GM19467 (cell line): Measurements from ENCODE around the gene PRR7.

Source experiments
- ATAC-seq: cut with Tn5 transposase; IDR thresholded peaks from one replicate; pipeline ENCODE4 v1.9.1; 2021; ENCODE audit warnings: mild to moderate bottlenecking, moderate library complexity; ENCODE audit not compliant: unreplicated experiment

The PRR7 gene

GRCh38 chr5:177468685-177469628 is 22.3 kb downstream of the PRR7 start:
- no peak for ATAC-seq

DNA sequence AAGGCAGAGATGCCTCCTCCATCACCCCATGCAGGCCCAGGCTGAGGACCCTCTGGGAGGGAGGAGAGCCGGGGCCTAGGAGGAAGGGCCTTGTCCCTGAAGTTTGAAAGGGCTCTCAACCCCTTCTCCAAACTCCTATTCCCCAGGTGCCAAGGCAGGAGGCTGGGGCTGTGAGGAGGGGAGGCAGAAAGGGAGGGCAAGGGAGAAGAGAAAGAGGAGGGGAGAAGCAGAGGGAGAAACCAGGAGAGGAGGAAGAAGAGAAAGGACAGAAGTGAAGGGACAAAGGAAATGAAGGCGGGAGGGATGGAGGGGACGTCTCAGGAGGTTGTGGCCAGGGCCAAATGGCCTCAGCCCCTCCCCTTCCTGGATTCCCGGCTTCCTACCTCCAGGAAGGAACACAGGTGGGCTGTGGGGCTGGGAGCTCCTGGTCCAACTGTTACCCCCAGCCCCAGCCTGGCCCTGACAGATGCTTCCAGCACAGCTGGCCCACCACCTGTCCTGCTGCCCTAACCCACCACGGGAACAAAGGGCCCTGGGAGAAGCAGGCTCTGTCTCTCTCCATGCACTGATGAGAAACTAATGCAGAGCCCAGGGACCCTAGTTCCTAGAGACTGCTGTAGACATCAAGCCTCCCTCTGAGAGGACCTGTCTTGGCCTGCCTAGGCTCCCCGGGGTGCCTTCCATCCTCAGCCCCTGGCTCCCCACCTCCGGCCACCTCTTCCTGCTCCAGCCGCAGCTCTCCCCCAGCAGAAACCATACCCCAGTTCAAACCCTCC is 23.3 kb downstream of the PRR7 start:
- no peak for ATAC-seq

DNA sequence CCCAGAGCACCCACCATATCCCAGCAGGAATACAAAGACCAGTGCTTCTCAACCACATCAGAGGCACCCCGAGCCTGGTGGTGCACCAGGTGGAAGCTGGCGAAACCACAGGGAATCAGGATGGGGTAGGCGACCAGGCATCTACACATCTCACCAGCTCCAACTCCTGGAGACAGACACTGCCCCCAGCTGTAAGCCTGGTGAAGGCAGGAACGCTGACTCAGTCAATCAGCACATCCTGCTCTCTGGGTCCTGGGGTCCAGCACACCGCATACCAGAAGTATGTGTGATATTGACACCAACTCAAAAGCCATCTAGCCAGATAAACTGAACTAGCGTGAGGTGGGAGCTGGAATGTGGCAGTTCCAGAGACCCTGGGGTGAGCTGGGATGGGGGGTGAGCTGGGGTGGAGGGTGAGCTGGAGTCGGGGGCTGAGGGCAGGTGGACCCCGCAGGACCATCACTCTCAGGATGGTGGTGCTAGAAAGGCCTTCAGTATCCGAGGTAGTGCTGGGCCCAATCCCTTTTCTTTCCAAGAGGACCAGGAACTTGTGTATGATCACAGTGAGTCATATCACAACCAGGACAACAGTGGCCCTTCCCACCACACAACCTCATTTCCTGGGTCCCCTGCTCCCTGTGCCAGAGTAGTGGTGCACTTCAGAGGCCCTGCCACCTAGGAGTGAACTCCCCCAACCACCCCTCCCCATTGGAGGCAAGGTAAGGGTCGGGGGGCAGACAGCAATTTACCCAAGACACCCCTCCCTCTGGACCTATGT is 24.3 kb downstream of the PRR7 start:
- no peak for ATAC-seq

- no peak for ATAC-seq
Measured at GRCh38 chr5:177471610-177472356, 25.2 kb downstream of the PRR7 start.

GRCh38 chr5:177472460-177473442 is 26.1 kb downstream of the PRR7 start:
- no peak for ATAC-seq

DNA sequence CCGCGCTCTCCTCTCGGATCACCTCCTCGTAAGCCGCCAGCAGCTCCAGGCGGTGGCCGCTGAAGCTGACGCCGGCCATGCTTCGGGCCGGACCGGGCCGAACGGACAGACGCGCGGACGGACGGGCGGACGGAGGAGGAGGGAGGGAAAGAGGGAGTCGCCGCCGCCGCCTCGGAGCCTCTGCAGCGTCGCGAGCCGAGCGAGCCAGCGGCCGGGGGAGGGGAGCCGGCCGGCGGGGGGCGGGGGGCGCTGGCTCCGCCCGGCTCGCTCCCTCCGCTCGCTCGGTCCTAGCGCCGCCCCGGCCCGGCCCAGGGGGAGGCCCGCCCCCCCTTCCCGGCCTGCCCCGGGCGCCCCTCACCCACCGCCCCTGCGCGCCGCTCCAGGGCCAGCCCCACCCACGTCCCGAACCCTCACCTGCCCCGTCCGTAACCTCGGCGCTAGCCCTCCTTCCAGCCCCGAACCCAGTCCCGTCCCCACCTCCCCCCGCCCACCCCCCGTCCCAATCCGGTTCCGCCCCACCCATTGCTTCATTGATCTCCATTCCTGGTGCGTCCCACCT is 26.9 kb downstream of the PRR7 start, which contains the start of gene DBN1:
TSS of gene DBN1 (minus strand) at position 192 of the 559 bp plus-strand sequence. CDS start at position 79, 113 bp downstream.
- no peak for ATAC-seq

DNA sequence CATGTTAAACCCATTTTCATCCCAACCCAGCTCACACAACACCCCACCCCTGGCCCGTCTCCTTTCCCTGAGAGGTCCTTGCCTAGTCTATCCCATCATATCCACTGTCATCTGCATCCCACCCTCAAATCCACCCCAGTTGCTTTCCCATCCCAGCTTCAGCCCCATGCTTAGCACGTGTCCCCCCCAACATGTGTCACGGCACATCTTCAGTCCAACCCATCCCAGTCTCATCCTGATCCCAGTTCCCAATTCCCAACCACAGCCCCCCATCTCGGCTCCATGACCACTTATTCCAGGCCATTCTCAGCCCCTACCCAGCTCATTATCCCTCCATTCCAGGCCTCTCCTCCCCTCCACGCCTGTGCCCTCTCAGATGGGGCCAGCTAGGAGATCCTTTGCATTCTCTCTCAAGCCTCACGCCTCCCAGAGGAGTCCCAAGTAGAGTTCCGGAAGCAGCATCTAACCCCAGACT is 27.4 kb downstream of the PRR7 start:
- ATAC-seq = no peak

DNA sequence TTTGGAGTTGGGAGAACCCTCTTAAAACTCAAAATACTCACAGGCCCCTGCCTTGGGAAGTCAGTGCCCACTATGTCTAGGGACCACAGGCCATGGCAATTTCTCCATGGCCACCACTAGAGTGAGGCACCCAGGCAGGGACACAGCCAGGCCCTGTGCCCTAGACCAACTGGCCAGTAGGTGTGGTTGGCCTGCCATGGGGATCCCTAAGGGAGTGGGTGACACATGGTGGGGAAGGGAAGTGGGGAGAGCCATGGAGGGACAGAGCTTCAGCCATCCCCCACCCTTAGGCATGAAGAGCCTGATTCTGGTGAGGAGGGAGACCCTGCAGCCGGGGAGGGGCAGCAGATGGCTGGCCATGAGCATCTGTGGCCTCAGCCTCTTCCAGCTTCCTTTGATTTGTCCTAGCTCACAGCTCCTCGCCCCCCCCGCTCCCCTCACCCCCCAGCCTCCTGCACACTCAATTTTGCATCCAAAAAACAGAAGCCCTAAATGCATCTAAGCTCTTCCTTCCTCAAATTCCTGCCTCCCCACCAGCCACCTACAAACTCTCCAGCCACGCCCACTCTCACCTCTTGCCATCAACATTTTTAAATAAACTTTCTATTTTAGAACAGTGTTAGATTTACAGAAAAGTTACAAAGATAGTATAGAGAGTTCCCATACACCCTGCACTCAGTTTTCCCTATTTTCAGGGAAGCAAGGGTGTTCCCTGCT is 28.4 kb downstream of the PRR7 start:
- no peak for ATAC-seq

DNA sequence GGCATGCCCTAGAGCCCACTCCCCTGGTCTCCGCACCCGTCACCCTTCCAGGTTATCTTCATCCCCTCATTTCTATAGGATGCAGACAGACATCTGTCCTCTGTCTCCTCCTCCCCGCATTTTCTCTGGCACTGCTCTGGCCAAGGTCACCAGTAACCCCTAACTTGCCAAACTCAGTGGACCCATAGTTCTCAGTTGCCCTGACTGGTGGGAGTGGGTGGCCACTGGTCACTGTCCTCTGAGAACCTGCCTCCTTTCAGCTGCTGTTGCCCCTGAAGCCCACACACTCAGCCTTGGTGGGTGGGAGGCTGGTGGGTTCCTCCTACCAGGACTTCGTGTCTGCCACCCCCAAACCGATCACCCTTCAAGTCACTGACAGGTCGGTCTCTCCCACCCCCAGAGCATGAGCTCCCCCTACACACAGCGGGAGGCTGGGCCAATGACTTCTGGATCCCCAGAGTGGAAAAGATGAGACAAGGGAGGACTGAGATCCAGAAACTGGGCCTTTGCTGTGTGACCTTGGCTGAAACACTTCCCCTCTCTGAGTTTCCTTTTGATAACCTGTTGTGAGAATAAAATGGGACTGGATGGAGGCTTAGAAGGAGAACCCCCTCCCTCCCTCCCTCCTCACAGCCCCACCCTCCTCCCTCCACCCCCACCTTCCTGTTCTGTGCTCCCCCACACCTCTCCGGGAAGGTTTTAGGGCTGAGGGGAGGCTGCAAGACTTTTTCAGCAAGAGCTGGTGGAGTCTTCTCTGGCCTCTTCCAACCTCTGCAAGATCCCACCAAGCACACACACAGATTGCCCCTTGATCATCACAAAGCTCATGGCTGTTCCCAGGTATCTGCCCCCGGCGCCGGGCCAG is 29.2 kb downstream of the PRR7 start:
- no peak for ATAC-seq

- no peak for ATAC-seq
Measured at GRCh38 chr5:177476531-177477233, 30.1 kb downstream of the PRR7 start.

GRCh38 chr5:177477701-177478477 is 31.3 kb downstream of the PRR7 start:
- ATAC-seq = no peak

DNA sequence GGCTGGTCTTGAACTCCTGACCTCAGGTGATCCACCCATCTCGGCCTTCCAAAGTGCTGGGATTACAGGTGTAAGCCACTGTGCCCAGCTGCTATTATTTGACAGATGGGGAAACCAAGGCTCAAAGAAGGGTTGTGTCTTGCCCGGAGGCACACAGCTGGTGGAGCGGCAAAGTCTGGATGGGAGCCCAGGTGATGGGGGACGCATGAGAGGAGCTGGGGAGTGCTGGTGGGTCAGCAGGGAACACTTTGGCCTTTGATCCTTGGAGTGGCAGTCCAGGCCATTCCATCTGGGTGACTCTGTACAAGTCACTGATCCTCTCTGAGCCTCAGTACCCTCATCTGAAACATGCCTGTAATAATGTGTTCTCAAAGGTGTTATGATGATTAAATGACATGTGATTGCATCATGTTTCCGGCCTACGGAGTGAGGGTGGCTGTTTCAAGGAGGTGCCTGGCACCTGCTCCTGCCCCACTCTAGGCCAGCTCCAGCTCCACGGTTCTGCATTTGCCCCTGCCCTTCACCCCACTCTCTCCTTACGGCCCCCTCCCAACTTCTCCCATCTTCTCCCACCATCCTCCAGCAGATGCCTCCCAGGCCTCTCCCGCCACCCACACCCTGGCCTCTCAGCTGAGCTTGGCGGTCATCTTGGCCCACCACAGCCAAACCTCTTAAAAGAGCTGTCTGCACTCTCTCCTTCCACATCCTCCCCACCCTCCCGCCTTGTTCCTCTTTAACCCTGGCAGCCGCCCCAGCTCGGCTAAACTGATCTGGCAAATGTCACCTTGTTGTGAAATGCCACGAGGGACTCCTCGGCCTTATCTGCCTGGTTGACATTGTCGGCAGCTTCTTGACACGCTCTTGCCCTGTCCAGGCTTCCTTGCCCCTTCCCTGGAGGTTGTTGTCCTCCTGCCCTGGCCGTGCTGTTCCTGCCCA is 32.4 kb downstream of the PRR7 start:
- no peak for ATAC-seq

- no peak for ATAC-seq
Measured at GRCh38 chr5:177479774-177480173, 33.2 kb downstream of the PRR7 start.

DNA sequence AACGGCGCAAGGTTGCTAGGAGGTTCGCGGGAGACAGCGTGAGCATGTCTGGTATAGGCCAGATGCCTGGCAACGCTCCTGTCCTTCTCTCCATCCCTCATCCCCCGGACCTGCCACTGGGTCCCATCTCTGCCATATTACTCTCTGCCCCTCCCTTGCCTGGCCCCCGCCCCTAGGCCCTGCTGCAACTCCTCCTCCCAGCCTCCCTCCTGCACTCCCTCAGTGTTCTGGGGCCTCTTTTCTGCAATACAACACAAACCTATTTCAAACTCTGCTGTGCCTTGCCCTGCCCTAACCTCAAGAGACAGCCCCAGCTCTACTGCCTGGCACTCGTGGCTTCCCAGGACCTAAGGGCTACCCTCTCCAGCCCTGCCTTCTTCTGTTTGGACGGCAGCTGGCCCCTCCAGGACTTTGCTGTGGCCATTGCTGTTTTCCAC is 35.8 kb downstream of the PRR7 start:
- no peak for ATAC-seq

DNA sequence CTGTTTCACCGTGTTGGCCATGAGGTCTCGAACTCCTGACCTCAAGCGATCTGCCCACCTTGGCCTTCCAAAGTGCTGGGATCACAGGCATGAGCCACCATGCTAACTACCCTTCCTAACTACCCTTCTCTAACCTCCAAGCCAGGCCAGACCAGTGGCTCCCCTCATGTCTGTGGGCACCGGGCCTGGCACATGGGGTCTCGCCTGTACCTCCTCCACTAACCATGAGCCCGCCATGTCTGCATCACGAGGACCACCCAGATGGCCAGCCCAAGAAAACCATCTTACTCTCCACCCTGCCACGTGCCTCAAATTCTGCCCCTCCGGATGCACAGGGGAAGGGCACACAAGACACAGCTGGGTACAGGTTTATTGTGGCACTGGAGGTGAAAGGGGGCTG is 36.4 kb downstream of the PRR7 start:
- ATAC-seq = no peak
